ENCODE measurements around the gene SH3BP2.

- TF ChIP-seq REST (IDR thresholded peaks at IDR 0.05; ENCODE audit: insufficient read depth in 1 of 2, low read depth in 2 of 2, low read length in 2 of 2), result no peak
- no peak for TF ChIP-seq POLR2AphosphoS5 (IDR thresholded peaks at IDR 0.05; ENCODE audit: low read depth, low read length)
Measured at GRCh38 chr4:2827874-2828751, 35.2 kb downstream of the SH3BP2 start.

Measured in PFSK-1 (cell line).